Activated T-helper 1 cell treated with anti-CD3 and anti-CD28 coated beads, Interleukin-2, amount 50 U/mL, for 16 hours (primary cell): ENCODE data around the gene SURF4.
A peak's percentile ranks its signal among the peaks of the same experiment; 100 is the strongest.
"Not testable (repeated sequence)": the region's sequence is repeated elsewhere in the genome, so short reads cannot be mapped to it uniquely, and the experiment has no call there.

Source experiments
- DNase-seq, 2 donors: peaks; one replicate each; pipeline ENCODE4 v3.0.0-alpha.2; 2020; ENCODE audit warnings: low read depth in 1 of 2, low spot score in 1 of 2

Gene SURF4

DNA sequence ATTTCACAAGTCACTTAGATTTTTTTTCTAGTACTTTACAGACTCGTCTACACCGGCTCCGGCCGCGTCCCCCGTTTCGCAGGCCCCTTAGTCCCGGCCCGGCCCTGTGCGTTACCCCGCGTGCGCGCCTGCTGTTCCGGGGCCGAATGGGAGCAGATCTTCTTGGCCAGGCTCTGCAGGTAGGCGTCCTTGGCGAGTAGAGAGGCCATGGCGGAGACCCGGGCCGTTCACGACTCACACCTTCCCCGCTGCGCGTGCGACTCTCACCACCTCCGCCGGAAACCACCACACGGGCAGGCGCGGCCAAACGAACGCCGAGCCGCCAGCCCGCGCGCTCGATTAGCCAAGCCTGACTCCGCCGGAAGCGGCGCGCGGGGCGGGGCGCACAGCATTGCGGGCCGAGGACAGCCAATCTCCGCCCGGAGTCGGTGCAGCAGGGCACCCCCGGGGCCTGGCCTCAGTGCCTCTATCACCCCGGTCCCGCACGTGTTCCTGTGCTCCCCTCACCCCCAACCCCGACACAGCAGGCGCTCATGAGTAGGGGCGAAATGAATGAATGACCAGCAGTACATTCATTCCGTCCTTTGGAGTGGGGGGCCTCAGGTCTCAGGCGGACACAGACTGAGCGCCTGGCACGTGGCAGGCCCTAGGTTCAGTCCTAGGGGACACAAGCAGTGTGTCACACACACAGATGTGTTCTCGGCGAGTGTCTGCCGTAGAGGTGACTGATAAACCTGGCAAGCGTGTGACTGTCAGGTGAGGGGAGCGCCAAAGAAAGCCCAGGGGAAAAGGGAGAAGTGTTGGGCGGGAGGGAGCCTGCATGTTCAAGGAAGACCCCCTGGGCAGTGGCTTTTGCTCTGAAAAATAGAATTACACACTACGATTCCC, 39.7 kb downstream of the SURF4 start, which contains the start of gene SURF6:
Gene SURF6, minus strand, starts transcription at position 265 of the 888 bp plus-strand sequence. Its CDS starts 56 bp downstream, at position 209.
- DNase-seq: peak; percentile 83 to 93

GRCh38 chr9:133334888-133335287, 41.0 kb downstream of the SURF4 start:
- not testable (repeated sequence) for DNase-seq

GRCh38 chr9:133334161-133334560, 41.7 kb downstream of the SURF4 start:
- no peak for DNase-seq

GRCh38 chr9:133333566-133333965, 42.3 kb downstream of the SURF4 start:
- no peak for DNase-seq

DNA sequence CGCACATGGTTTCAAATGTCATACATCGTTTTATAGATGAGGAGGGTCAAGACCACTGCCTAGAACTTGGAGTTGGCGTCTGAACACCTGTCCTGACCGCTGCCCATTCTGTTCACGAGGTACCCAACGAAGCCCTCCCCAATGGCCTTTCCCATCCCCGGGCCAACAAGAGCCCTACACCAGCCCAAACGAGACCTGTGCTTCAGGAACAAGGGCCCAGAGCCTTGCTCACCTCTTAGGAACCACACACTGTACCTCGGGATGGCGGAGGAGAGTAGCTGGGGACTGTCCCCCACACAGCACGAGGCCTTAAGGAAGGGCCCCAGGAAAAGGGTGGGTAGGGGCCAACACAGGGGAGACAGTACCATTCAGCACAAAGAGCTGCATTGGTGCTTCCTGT, 42.8 kb downstream of the SURF4 start:
- no peak for DNase-seq

GRCh38 chr9:133332381-133332730, 43.5 kb downstream of the SURF4 start:
- DNase-seq: no peak

- no peak for DNase-seq
These were observed 44.0 kb downstream of the SURF4 start for GRCh38 chr9:133331641-133332380.

- DNase-seq: no peak
These were observed 44.6 kb downstream of the SURF4 start for GRCh38 chr9:133331221-133331620.

- DNase-seq: not testable (repeated sequence)
These were observed 46.3 kb downstream of the SURF4 start for GRCh38 chr9:133329306-133330156.

DNA sequence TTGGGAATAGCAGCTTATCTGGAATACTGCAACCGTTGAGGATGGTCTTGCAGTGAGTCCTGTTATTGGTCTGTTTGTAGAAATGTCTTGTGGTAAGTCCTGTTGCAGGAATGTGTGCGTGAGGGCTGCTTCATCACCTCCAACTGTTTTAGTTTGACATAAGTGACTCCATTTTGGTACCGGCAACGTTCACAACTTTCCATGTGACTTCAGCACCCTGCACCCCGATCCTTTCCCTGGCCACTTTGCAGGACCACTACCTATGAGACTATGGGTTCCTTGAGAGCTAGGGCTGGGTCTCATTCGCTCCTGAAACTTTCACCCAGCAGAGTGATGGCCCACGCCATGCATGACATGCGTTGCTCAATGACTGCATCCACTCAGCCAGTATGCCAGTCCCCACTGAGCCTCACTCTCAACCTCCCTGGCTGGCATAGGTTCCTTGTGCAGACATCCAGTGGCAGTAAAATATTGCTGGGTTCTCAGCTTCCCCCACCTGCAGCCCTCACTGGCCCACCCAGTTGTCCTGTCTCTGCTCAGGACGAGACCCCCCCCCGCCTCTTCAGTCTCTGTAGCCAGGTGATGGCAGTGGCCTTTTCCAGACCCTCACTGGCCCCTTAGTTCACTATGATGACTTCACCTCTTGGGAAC, 47.9 kb downstream of the SURF4 start:
- DNase-seq: no peak

DNA sequence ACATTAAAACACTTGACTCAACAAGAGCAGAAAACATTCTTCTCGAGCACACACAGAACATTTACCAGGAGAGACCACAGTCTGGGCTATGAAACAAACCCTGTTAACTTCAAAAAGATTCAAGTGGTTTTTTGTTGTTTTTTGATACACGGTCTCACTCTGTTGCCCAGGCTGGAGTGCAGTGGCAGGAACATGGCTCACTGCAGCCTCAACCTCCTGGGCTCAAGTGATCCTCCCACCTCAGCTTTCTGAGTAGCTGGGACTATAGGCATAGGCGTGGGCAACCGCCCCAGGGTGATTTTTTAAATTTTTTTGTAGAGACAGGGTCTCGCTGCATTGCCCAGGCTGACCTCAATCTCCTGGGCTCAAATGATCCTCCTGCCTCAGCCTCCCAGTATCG, 48.8 kb downstream of the SURF4 start:
- not testable (repeated sequence) for DNase-seq

GRCh38 chr9:133323991-133324703, 51.7 kb downstream of the SURF4 start:
- DNase-seq: no peak

DNA sequence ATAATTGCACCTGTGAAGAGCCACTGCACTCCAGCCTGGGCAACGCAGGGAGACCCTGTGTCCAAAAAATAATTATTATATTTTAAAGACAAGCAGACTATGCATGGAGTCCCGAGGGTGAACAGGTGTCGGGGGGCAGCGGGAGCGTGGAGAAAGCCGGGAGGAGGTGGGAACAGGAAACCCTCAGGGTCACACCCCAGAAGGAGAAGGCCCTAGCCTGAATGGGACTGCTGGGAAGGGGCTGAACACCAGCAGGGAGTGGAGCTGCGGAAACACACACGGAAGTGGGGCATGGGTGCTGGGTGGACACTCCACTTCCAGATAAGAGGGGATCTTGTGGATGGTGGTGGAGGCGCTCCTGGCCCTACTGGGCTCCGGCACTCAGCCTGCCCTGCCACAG, 52.6 kb downstream of the SURF4 start:
- DNase-seq: no peak

DNA sequence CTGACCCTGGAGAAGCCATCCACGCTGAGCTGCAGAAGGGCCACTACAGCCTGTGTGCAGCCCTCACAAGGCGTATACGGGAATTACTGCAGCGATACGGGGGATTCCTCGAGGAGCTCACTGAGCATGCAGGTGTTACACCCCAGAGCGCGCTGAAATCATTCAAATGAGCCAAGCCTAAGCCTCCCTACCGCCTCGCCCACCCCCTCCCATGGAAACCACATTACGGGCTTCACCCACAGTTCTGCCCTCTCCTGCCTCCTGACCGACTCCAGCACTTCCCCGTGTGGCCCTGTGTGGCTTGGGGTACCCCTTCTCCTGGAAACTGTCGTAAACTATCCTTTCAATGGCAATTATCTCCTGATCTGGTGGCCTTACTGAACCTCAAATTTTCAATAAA, 53.2 kb downstream of the SURF4 start:
- DNase-seq: no peak

- DNase-seq: no peak
These were observed 54.4 kb downstream of the SURF4 start for GRCh38 chr9:133321411-133321935.

DNA sequence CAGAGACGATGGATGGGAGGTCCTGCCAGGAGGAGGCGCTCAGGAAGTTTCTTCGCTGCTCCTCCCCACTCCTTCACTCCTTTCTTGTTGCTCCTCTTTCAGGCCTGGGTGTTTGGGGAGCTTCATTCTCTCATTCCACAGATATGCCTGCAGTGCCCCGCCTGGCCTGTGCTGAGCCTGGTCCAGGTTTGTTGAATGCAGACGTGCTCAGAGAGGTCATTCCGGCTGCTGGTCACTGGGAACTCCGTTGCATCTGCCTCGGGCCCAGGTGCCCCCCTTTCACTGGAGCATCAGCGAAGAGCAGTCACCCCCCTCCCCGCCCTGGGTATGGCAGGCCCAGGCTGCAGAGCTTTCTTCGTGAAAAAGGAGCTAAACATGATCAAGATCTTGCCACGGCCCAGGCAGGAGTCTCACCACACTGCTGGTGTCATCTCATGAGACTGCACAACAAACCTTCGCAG, 55.4 kb downstream of the SURF4 start:
- no peak for DNase-seq

DNA sequence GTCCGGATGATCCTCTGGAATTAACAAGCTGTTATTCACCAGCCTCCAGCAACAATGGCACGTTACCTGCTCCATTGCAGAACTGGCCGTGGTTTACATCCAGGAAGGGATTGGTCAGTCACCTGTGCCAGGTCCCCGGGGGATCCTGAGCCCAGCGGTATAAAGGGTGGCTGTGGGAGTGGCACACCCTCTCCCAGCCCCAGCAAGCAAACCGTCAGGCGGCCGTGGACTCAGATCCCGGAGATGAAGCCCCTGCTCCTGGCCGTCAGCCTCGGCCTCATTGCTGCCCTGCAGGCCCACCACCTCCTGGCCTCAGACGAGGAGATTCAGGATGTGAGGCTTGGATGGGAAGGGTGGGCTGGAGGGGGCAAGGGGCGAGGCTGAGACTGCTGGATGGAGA, 58.3 kb downstream of the SURF4 start:
- not testable (repeated sequence) for DNase-seq

- no peak for DNase-seq
These were observed 59.9 kb downstream of the SURF4 start for GRCh38 chr9:133315997-133316396.
